ENCODE results near the gene SEMA4D. TPM values are rescaled to one million over a fixed set of nuclear protein-coding genes. Genes with fewer than 3 reads are reported as not detected.

Gene SEMA4D
- total RNA-seq, 2 experiments from 2014 or later: 159 to 161 TPM

DNA sequence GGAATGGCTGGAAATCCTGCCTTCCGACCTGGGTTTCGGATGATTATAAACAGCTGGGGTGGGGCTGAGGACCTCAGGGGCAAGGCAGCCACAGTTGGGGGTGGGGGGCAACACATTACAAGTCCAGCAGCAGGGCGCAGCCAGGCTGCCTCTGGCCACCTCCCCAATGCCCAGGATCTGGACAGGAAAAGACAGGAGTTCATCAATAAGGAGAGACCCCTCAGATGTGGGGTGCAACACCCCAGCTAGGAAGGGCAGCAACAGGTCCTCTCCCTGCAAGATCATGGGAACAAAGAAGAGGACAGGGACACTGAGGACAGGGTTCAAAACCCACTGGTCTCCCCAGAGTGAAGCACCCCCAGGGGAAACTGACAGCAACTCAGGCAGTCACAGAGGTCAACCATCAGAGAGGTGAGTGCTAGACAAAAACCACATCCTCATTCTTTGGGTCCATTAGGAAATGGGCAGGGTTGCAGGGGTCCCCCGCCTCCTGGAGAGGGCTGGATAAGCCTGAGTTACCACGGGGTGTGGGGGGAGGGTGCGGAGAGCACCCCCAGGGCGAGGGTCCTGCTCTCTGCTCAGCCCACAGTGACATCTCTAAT, 33.5 kb downstream of the SEMA4D start:
- Mint-ChIP-seq H3K27ac (peak overlapping the region; percentile 95), H3K4me3 (peak overlapping the region; percentile 59), H3K27me3 (no peaks in the 10 kb centered on the region), H3K4me1 (ENCODE audit: low read depth) (peaks cover 96% of the 10 kb centered on the region), H3K36me3 (peaks cover 59% of the 10 kb centered on the region), H3K9me3 (no peaks in the 10 kb centered on the region)
- intact Hi-C loops (cut with micrococcal nuclease): loop anchor here (1.0 to 2.0 kb wide), 5 partner anchors 13 to 58 kb away; no protein-coding TSS in a partner anchor
- CTCF ChIA-PET: interaction anchor here (0.7 to 2.7 kb wide), 4 partner anchors 14 to 84 kb away, joined by 3 to 10 read pairs (median 6); no protein-coding TSS in a partner anchor
- DNase-seq: no peak
- POLR2A ChIA-PET: interaction anchor here (1.4 to 2.0 kb wide), 4 partner anchors 10 to 58 kb away, joined by 4 to 7 read pairs (median 6); no protein-coding TSS in a partner anchor

- no peak overlapping the region for H3K4me3 Mint-ChIP-seq
- H3K4me1 Mint-ChIP-seq (ENCODE audit: low read depth): peaks cover 95% of the 10 kb centered on the region
- peak overlapping the region; percentile 84 for H3K27ac Mint-ChIP-seq
- no peaks in the 10 kb centered on the region for H3K27me3 Mint-ChIP-seq
- ChIA-PET POLR2A (interaction anchor here (0.6 to 2.0 kb wide), 3 partner anchors 21 to 52 kb away, joined by 3 to 4 read pairs (median 3); no protein-coding TSS in a partner anchor), CTCF (interaction anchor here (0.7 to 2.6 kb wide), 4 partner anchors 14 to 85 kb away, joined by 3 to 11 read pairs (median 5); no protein-coding TSS in a partner anchor)
- DNase-seq: no peak
- intact Hi-C loops (cut with micrococcal nuclease): no loop called here
- peaks cover 59% of the 10 kb centered on the region for H3K36me3 Mint-ChIP-seq
- no peaks in the 10 kb centered on the region for H3K9me3 Mint-ChIP-seq
Observed at GRCh38 chr9:89462817-89463683, 34.9 kb downstream of the SEMA4D start.

DNA sequence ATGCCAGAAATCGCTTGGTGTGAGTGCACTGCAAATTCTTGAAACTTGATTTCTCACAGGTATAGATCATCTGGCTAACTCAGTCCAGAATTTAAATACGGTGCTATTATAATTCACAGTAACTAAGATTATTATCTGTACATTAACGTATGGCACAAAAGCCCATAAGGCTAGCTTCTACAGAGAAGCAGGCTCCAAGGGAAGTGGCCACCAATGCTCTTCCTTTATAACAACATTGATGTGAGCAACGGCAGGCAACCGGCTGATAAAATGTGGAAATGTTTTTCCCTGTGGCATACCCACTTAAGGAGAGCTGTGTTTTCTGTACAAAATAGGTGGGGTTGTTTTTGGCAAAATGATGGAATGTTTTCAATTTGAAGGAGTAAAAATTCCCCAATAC, 35.7 kb downstream of the SEMA4D start:
- no peaks in the 10 kb centered on the region for H3K27me3 Mint-ChIP-seq
- H3K36me3 Mint-ChIP-seq: peaks cover 58% of the 10 kb centered on the region
- no peaks in the 10 kb centered on the region for H3K9me3 Mint-ChIP-seq
- no peak for DNase-seq
- no peak overlapping the region for H3K4me3 Mint-ChIP-seq
- CTCF ChIA-PET: interaction anchor here (1.0 to 2.6 kb wide), 3 partner anchors 13 to 86 kb away, joined by 3 to 11 read pairs (median 7); no protein-coding TSS in a partner anchor
- H3K4me1 Mint-ChIP-seq (ENCODE audit: low read depth): peaks cover 97% of the 10 kb centered on the region
- intact Hi-C loops (cut with micrococcal nuclease): no loop called here
- POLR2A ChIA-PET: interaction anchor here (0.6 kb wide), 1 partner anchor 43 kb away, joined by 3 read pairs; no protein-coding TSS in a partner anchor
- peak overlapping the region; percentile 35 for H3K27ac Mint-ChIP-seq

GRCh38 chr9:89461265-89461664, 36.6 kb downstream of the SEMA4D start:
- Mint-ChIP-seq H3K36me3 (peaks cover 54% of the 10 kb centered on the region), H3K4me1 (ENCODE audit: low read depth) (peaks cover 97% of the 10 kb centered on the region), H3K9me3 (no peaks in the 10 kb centered on the region), H3K27me3 (no peaks in the 10 kb centered on the region), H3K4me3 (no peak overlapping the region), H3K27ac (peak overlapping the region; percentile 6)
- intact Hi-C loops (cut with micrococcal nuclease): no loop called here
- ChIA-PET CTCF (interaction anchor here (1.1 to 2.6 kb wide), 3 partner anchors 30 to 87 kb away, joined by 3 to 11 read pairs (median 7); no protein-coding TSS in a partner anchor), POLR2A (interaction anchor here (0.7 kb wide), 1 partner anchor 143 kb away, joined by 3 read pairs; the partner anchor contains the start of gene SECISBP2)
- DNase-seq: peak; percentile 77

DNA sequence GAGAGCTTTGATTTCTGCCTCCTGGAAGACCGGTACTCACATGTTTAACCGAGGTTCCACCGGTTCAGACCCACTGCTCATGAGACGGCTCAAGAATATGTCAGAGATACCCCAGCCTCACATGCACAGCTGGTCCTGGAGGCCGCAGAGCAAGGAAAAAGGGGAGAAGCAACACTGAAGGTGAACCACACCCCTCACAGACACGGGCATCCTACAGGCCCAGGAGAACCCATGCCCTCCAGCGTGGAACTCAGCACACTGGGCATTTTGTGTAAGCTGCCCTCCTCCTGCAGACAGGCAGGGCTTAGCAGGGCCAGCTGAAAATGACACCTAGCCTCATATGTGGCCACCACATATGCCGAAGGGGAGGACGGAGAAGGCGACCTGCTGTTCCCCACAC, 37.4 kb downstream of the SEMA4D start:
- peaks cover 51% of the 10 kb centered on the region for H3K36me3 Mint-ChIP-seq
- CTCF ChIA-PET: interaction anchor here (1.1 to 5.1 kb wide), 5 partner anchors 30 to 88 kb away, joined by 3 to 29 read pairs (median 7); no protein-coding TSS in a partner anchor
- intact Hi-C loops (cut with micrococcal nuclease): no loop called here

GRCh38 chr9:89458768-89459496, 39.0 kb downstream of the SEMA4D start:
- Mint-ChIP-seq H3K4me1 (ENCODE audit: low read depth) (peaks cover 96% of the 10 kb centered on the region), H3K9me3 (no peaks in the 10 kb centered on the region), H3K27ac (peak overlapping the region; percentile 88), H3K4me3 (no peak overlapping the region), H3K27me3 (no peaks in the 10 kb centered on the region), H3K36me3 (peaks cover 48% of the 10 kb centered on the region)
- CTCF ChIA-PET: interaction anchor here (1.0 to 5.1 kb wide), 2 partner anchors 16 to 90 kb away, joined by 5 to 29 read pairs; no protein-coding TSS in a partner anchor
- intact Hi-C loops (cut with micrococcal nuclease): no loop called here
- DNase-seq: no peak
- POLR2A ChIA-PET: interaction anchor here (0.5 to 1.0 kb wide), 2 partner anchors 23 to 49 kb away, joined by 3 read pairs; no protein-coding TSS in a partner anchor

More for the DNA sequence above, 37.4 kb downstream of the SEMA4D start:
- no peaks in the 10 kb centered on the region for H3K27me3 Mint-ChIP-seq
- no peak overlapping the region for H3K27ac Mint-ChIP-seq
- no peaks in the 10 kb centered on the region for H3K9me3 Mint-ChIP-seq
- POLR2A ChIA-PET: interaction anchor here (0.7 to 1.0 kb wide), 3 partner anchors 31 to 142 kb away, joined by 3 read pairs; partner anchors contain the start of gene SECISBP2
- no peak for DNase-seq
- H3K4me1 Mint-ChIP-seq (ENCODE audit: low read depth): peaks cover 97% of the 10 kb centered on the region
- no peak overlapping the region for H3K4me3 Mint-ChIP-seq

DNA sequence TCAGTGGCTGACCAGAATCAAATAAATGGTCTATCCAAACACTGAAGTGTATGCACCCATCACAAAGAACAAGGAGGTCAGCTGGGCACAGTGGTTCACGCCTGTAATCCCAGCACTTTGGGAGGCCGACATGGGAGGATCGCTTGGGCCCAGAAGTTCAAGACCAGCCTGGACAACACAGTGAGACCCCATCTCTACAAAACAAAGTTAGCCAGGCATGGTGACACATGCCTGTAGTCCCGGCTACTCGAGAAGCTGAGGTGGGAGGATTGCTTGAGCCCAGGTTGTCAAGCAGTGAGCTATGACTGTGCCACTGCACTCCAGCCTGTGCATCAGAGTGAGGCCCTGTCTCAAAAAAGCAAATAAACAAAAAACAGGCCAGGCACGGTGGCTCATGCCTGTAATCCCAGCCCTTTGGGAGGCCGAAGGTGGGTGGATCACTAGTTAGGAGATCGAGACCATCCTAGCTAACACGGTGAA, 40.5 kb downstream of the SEMA4D start:
- intact Hi-C loops (cut with micrococcal nuclease): loop anchor here (1.0 kb wide), 1 partner anchor 9 kb away; no protein-coding TSS in a partner anchor

GRCh38 chr9:89455356-89455824, 42.5 kb downstream of the SEMA4D start:
- Mint-ChIP-seq H3K27me3 (no peaks in the 10 kb centered on the region), H3K27ac (peak overlapping the region; percentile 88), H3K9me3 (no peaks in the 10 kb centered on the region), H3K4me3 (peak overlapping the region; percentile 2), H3K36me3 (peaks cover 40% of the 10 kb centered on the region), H3K4me1 (ENCODE audit: low read depth) (peaks cover 90% of the 10 kb centered on the region)
- ChIA-PET CTCF (interaction anchor here (1.6 to 5.1 kb wide), 3 partner anchors 10 to 93 kb away, joined by 3 to 29 read pairs (median 10); no protein-coding TSS in a partner anchor), POLR2A (interaction anchor here (1.1 kb wide), 1 partner anchor 10 kb away, joined by 5 read pairs; no protein-coding TSS in a partner anchor)
- peak; percentile 58 for DNase-seq
- intact Hi-C loops (cut with micrococcal nuclease): no loop called here

More for the DNA sequence above, 40.5 kb downstream of the SEMA4D start:
- Mint-ChIP-seq H3K4me3 (peak overlapping the region; percentile 54), H3K36me3 (peaks cover 44% of the 10 kb centered on the region), H3K4me1 (ENCODE audit: low read depth) (peaks cover 91% of the 10 kb centered on the region), H3K27me3 (no peaks in the 10 kb centered on the region), H3K27ac (peak overlapping the region; percentile 88), H3K9me3 (no peaks in the 10 kb centered on the region)
- DNase-seq: peak; percentile 58
- ChIA-PET POLR2A (interaction anchor here (1.1 to 1.5 kb wide), 4 partner anchors 10 to 47 kb away, joined by 3 to 6 read pairs (median 4); no protein-coding TSS in a partner anchor), CTCF (interaction anchor here (1.5 to 5.1 kb wide), 5 partner anchors 9 to 91 kb away, joined by 3 to 29 read pairs (median 5); no protein-coding TSS in a partner anchor)

- no peaks in the 10 kb centered on the region for H3K9me3 Mint-ChIP-seq
- H3K4me3 Mint-ChIP-seq: no peak overlapping the region
- H3K27ac Mint-ChIP-seq: peak overlapping the region; percentile 88
- H3K4me1 Mint-ChIP-seq (ENCODE audit: low read depth): peaks cover 90% of the 10 kb centered on the region
- intact Hi-C loops (cut with micrococcal nuclease): no loop called here
- ChIA-PET POLR2A (interaction anchor here (0.9 kb wide), 1 partner anchor 10 kb away, joined by 5 read pairs; no protein-coding TSS in a partner anchor), CTCF (interaction anchor here (0.9 to 1.6 kb wide), 2 partner anchors 10 to 26 kb away, joined by 3 to 4 read pairs; no protein-coding TSS in a partner anchor)
- peaks cover 35% of the 10 kb centered on the region for H3K36me3 Mint-ChIP-seq
- H3K27me3 Mint-ChIP-seq: no peaks in the 10 kb centered on the region
- DNase-seq: no peak
Observed at GRCh38 chr9:89454498-89455355, 43.2 kb downstream of the SEMA4D start.

- Mint-ChIP-seq H3K9me3 (no peaks in the 10 kb centered on the region), H3K4me3 (no peak overlapping the region), H3K27me3 (no peaks in the 10 kb centered on the region), H3K4me1 (ENCODE audit: low read depth) (peaks cover 91% of the 10 kb centered on the region), H3K27ac (peak overlapping the region; percentile 38), H3K36me3 (peaks cover 38% of the 10 kb centered on the region)
- intact Hi-C loops (cut with micrococcal nuclease): no loop called here
- DNase-seq: no peak
- POLR2A ChIA-PET: no interaction called here
- CTCF ChIA-PET: interaction anchor here (2.0 kb wide), 1 partner anchor 24 kb away, joined by 6 read pairs; no protein-coding TSS in a partner anchor
Observed at GRCh38 chr9:89453452-89453851, 44.5 kb downstream of the SEMA4D start.

Measured in activated CD4-positive, alpha-beta memory T cell treated with anti-CD3 and anti-CD28 coated beads for 36 hours (primary cell).